Measurements from ENCODE around the gene WDPCP. TPM values are rescaled to one million over a fixed set of nuclear protein-coding genes. Genes with fewer than 3 reads are reported as not detected.
A peak's percentile ranks its signal among the peaks of the same experiment; 100 is the strongest.

The WDPCP gene
- total and polyA plus RNA-seq, 2 of the 13 experiments (the other 11 are each of a cell fraction or from before 2014, with no cell fraction given), result 2.9 to 5.2 TPM

- peak; percentile 70; the same call in 1 of the 2 replicates for TF ChIP-seq THAP11 (CRISPR knock-in tag; IDR thresholded peaks at IDR 0.05)
- TF ChIP-seq ZBTB20 (CRISPR knock-in tag; IDR thresholded peaks at IDR 0.05; ENCODE audit: borderline replicate concordance, low read depth), result peak; percentile 98
- TF ChIP-seq ARID3A (IDR thresholded peaks at IDR 0.05; ENCODE audit: low read depth, low read length), result peak; percentile 98
- peak; percentile 62 for TF ChIP-seq ZFY (CRISPR knock-in tag; IDR thresholded peaks at IDR 0.05)
- TF ChIP-seq ZNF317 (CRISPR knock-in tag; IDR thresholded peaks at IDR 0.05), result no peak
- TF ChIP-seq IKZF5 (CRISPR knock-in tag; IDR thresholded peaks at IDR 0.05), result peak; percentile 50
- TF ChIP-seq ZNF549 (CRISPR knock-in tag; IDR thresholded peaks at IDR 0.05), result 0 out of 2 replicates have a peak, but pooled peaks have one; percentile 52
- TF ChIP-seq MXI1 (IDR thresholded peaks at IDR 0.05; ENCODE audit: borderline replicate concordance, low read depth, low read length), result peak; percentile 44; the same call in 1 of the 3 replicates
- TF ChIP-seq KLF13 (CRISPR knock-in tag; IDR thresholded peaks at IDR 0.05), result no peak
- TF ChIP-seq MIER3 (CRISPR knock-in tag; IDR thresholded peaks at IDR 0.05; ENCODE audit: borderline replicate concordance), result peak; percentile 85; the same call in 1 of the 2 replicates
- TF ChIP-seq NR2F6 (IDR thresholded peaks at IDR 0.05), result peak; percentile 96
- TF ChIP-seq NR2F6 (CRISPR knock-in tag; IDR thresholded peaks at IDR 0.05), result peak; percentile 96
- TF ChIP-seq ZBTB8A (CRISPR knock-in tag; IDR thresholded peaks at IDR 0.05; ENCODE audit: borderline replicate concordance, low read depth), result 0 out of 2 replicates have a peak, but pooled peaks have one; percentile 54
- peak; percentile 35; the same call in 1 of the 2 replicates for TF ChIP-seq POLR2AphosphoS5 (IDR thresholded peaks at IDR 0.05; ENCODE audit: low read depth, low read length)
- peak; percentile 34; the same call in 1 of the 2 replicates for TF ChIP-seq GZF1 (CRISPR knock-in tag; IDR thresholded peaks at IDR 0.05)
- 0 out of 2 replicates have a peak, but pooled peaks have one; percentile 49 for TF ChIP-seq ZNF12 (CRISPR knock-in tag; IDR thresholded peaks at IDR 0.05)
- 0 out of 2 replicates have a peak, but pooled peaks have one; percentile 32 for TF ChIP-seq ZNF343 (CRISPR knock-in tag; IDR thresholded peaks at IDR 0.05)
- TF ChIP-seq SMAD3 (CRISPR knock-in tag; IDR thresholded peaks at IDR 0.05), result peak; percentile 88
- peak; percentile 36; the same call in 1 of the 2 replicates for TF ChIP-seq ZNF33A (CRISPR knock-in tag; IDR thresholded peaks at IDR 0.05; ENCODE audit: borderline replicate concordance)
- peak; percentile 56; the same call in 1 of the 2 replicates for TF ChIP-seq ARNTL (CRISPR knock-in tag; IDR thresholded peaks at IDR 0.05)
- peak; percentile 56 for TF ChIP-seq KMT2B (CRISPR knock-in tag; IDR thresholded peaks at IDR 0.05)
- peak; percentile 60; the same call in 1 of the 2 replicates for TF ChIP-seq KAT8 (CRISPR knock-in tag; IDR thresholded peaks at IDR 0.05)
- peak; percentile 98 for TF ChIP-seq NR2F2 (IDR thresholded peaks at IDR 0.05; ENCODE audit: borderline replicate concordance, low read depth)
- TF ChIP-seq AHR (CRISPR knock-in tag; IDR thresholded peaks at IDR 0.05), result no peak; the same call in 1 of the 2 replicates
- TF ChIP-seq ZNF367 (CRISPR knock-in tag; IDR thresholded peaks at IDR 0.05; ENCODE audit: borderline replicate concordance), result no peak
- TF ChIP-seq TEAD3 (CRISPR knock-in tag; optimal IDR thresholded peaks at IDR 0.05; ENCODE audit: borderline replicate concordance), result peak; percentile 42
- peak; percentile 95 for TF ChIP-seq ZBTB34 (CRISPR knock-in tag; IDR thresholded peaks at IDR 0.05)
Observed at GRCh38 chr2:63192889-63193774, 395.1 kb downstream of the WDPCP start (continued).

Measured in HepG2 (cell line).